MM.1S (cell line): ENCODE measurements around the gene CCDC157.

Experiments used
- EZH2phosphoT487 ChIP-seq: fragments of 300-600 bp; sonication (generic); IDR thresholded peaks from 2 replicates; pipeline ENCODE4 v1.6.1; 2018; ENCODE audit warnings: antibody characterized with exemption, low read length
- TF ChIP-seq, protein P1 (sequence below): fragments of 300-600 bp; sonication (generic); IDR thresholded peaks from 2 replicates; pipeline ENCODE4 v1.5.1; 2016; ENCODE audit warnings: antibody characterized with exemption, low read length, mixed read lengths

DNA sequence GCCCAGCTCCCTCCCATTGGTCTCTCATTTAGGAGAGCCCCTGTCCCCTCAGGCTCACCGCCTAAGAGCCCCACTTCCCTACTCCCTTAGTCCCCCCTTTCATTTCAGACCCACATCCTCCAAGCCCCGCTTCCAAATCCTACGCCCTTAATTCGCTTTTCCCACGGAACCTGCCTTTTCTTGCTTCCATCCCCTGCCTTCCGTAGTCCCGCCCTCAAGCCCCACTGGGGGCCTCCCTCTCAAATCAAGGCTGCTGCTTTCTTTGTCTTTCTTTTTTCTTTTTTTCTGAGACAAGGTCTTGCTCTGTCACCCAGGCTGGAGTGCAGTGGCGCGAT, 396 bp downstream of the CCDC157 start:
- TF ChIP-seq, protein P1, sequence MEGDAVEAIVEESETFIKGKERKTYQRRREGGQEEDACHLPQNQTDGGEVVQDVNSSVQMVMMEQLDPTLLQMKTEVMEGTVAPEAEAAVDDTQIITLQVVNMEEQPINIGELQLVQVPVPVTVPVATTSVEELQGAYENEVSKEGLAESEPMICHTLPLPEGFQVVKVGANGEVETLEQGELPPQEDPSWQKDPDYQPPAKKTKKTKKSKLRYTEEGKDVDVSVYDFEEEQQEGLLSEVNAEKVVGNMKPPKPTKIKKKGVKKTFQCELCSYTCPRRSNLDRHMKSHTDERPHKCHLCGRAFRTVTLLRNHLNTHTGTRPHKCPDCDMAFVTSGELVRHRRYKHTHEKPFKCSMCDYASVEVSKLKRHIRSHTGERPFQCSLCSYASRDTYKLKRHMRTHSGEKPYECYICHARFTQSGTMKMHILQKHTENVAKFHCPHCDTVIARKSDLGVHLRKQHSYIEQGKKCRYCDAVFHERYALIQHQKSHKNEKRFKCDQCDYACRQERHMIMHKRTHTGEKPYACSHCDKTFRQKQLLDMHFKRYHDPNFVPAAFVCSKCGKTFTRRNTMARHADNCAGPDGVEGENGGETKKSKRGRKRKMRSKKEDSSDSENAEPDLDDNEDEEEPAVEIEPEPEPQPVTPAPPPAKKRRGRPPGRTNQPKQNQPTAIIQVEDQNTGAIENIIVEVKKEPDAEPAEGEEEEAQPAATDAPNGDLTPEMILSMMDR = no peak
- no peak for TF ChIP-seq EZH2phosphoT487
